ENCODE measurements around the gene DDX24. TPM values are rescaled to one million over a fixed set of nuclear protein-coding genes. Genes with fewer than 3 reads are reported as not detected.
"Not testable (repeated sequence)": the region's sequence is repeated elsewhere in the genome, so short reads cannot be mapped to it uniquely, and the experiment has no call there.

Gene DDX24
- total RNA-seq, 1 donor: 130 TPM

DNA sequence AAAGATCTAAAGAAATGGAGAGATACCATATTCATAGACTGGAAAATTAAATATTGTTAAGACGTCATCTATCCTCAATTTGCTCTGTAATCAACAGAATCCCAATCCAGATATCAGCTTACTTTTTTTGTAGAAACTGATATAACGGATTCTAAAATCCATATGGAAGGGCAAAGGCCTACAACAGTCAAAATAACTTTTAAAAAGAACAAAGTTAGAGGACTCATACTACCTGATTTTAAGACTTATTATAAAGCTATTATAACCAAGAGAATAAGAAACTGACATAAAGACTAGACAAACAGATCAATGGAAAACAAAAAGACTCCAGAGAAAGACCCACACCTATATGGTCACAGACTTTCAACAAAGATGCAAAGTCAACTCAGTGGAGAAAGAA is 6.0 kb downstream of the DDX24 start:
- H3K4me3 ChIP-seq (ENCODE audit: low read depth, low read length): no peak overlapping the region
- DNase-seq (ENCODE audit: low read depth): no peak
- TF ChIP-seq, protein P1, sequence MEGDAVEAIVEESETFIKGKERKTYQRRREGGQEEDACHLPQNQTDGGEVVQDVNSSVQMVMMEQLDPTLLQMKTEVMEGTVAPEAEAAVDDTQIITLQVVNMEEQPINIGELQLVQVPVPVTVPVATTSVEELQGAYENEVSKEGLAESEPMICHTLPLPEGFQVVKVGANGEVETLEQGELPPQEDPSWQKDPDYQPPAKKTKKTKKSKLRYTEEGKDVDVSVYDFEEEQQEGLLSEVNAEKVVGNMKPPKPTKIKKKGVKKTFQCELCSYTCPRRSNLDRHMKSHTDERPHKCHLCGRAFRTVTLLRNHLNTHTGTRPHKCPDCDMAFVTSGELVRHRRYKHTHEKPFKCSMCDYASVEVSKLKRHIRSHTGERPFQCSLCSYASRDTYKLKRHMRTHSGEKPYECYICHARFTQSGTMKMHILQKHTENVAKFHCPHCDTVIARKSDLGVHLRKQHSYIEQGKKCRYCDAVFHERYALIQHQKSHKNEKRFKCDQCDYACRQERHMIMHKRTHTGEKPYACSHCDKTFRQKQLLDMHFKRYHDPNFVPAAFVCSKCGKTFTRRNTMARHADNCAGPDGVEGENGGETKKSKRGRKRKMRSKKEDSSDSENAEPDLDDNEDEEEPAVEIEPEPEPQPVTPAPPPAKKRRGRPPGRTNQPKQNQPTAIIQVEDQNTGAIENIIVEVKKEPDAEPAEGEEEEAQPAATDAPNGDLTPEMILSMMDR (IDR thresholded peaks at IDR 0.05; ENCODE audit: insufficient read depth, low read length): no peak

DNA sequence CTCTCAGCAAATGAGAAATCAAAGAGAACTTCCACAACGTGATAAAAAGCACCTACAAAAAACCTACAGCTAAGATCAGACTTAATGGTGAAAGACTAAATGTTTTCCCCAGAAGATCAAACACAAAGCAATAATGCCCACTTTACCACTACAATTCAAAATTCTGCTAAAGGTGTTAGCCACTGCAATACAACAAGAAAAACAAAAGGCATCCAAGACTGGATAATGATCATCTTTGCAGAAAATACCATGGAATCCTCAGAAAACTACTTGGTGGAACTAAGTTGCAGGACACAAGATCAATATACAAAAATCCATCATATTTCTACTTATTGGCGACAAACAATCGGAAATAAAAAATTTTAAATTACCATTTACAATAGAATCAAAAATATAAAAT is 6.5 kb downstream of the DDX24 start:
- TF ChIP-seq, protein P1 (IDR thresholded peaks at IDR 0.05; ENCODE audit: insufficient read depth, low read length): no peak
- no peak for DNase-seq (ENCODE audit: low read depth)
- no peak overlapping the region for H3K4me3 ChIP-seq (ENCODE audit: low read depth, low read length)

DNA sequence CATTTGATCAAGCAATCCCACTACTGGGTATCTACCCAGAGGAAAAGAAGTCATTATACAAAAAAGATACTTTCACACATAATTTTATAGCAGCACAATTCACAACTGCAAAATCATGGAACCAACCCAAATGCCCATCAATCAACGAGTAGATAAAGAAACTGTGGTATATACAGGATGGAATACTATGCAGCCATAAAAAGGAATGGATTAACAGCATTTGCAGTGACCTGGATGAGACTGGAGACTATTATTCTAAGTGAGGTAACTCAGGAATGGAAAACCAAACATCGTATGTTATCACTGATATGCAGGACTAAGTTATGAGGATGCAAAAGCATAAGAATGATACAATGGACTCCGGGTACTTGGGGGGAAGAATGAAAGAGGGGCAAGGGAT is 8.9 kb downstream of the DDX24 start:
- not testable (repeated sequence) for H3K4me3 ChIP-seq (ENCODE audit: low read depth, low read length); DNase-seq (ENCODE audit: low read depth)

DNA sequence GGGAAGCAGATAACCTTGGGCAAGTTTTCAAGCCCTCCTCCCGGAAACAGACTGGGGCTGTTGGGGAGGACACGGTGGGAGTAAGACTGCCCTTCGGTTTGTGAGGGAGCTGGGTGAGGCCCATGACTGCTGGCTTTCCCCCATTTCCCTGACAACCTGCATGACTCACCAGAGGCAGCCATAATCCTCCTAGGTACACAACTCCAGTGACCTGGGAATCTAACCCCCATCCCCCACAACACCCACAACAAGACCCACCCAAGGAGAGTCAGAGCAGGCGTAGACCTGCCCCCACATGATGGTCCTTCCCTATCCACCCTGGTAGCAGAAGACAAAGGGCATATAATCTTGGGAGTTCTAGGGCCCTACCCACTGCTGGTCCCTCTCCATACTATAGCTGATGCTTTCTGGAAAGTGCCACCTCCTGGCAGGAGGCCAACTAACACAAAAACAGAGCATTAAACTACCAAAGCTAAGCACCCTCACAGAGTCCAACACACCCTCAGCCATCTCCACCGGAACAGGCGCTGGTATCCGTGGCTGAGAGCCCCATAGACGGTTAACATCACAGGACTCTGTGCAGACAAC is 14.8 kb downstream of the DDX24 start:
- no peak for DNase-seq (ENCODE audit: low read depth)
- TF ChIP-seq, protein P1 (IDR thresholded peaks at IDR 0.05; ENCODE audit: insufficient read depth, low read length): no peak
- H3K4me3 ChIP-seq (ENCODE audit: low read depth, low read length): no peak overlapping the region

DNA sequence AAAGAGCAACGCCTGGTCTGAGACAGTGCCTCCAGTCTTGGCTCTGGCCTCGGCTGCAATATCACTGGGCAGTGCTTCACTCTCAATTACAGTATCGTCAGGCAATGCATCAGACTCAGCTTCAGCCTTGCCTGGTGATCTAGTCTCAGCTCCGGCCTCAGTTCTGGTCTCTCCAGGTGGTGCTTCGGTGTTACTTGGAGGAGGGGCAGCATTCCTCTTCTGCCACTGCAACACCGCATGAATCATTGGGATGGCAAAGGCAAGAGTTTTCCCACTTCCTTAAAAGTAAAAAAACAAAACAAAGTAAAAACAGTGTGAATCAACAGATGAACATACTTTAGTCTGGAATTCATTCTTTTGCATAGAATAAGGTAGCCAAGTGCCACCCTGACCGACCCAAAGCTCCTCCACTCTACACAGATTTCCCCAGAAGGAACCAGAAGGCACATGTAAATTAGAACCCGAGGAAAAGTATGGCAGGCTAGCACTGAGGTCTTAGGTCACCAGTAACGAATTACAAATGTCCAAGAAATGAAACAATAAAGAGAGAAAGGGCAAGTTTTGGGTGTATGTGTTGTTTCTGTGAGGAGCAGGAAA is 18.6 kb downstream of the DDX24 start:
- no peak overlapping the region for H3K4me3 ChIP-seq (ENCODE audit: low read depth, low read length)
- TF ChIP-seq, protein P1 (IDR thresholded peaks at IDR 0.05; ENCODE audit: insufficient read depth, low read length): no peak
- peak; percentile 32 for DNase-seq (ENCODE audit: low read depth)

DNA sequence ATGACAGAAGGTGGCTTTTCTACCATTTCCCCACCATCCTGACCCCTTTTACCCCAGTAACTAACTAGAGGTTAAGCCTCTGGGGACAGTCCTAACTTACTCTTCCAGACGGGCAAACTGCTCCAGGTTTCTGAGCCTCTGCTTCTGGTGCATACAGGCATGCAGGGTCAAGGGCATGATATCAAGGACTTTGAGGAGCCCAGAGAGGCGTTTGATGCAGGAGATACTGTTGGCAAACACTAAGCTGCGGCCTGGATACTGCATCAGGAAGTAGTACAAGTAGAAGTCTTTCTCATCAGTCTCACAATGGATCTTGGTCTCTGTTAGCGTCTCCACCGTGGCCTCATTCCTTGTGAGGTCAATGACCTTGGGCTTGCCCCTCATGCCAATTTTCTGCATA is 21.0 kb downstream of the DDX24 start:
- no peak overlapping the region for H3K4me3 ChIP-seq (ENCODE audit: low read depth, low read length)
- DNase-seq (ENCODE audit: low read depth): no peak
- TF ChIP-seq, protein P1 (IDR thresholded peaks at IDR 0.05; ENCODE audit: insufficient read depth, low read length): no peak

DNA sequence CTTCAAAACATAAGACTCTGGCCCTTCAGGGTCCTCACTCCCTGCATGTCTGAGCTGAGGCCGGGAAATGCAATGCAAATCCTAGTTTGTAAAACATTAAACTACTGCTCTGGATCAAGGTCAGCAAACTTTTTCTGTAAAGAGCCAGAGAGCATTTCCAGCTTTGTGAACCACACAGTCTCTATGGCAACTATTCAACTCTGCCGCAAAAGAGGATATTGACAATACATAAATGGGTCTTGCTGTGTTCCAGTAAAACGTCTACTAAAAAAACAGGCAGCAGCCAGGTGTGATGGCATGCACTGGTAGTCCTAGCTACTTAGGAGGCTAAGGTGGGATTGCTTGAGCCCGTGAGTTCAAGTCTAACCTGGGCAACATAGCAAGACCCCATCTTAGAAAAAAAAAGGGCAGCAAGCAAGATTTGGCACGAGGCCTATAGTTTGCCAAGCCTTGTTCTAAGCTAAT is 22.3 kb downstream of the DDX24 start:
- H3K4me3 ChIP-seq (ENCODE audit: low read depth, low read length): no peak overlapping the region
- no peak for DNase-seq (ENCODE audit: low read depth)
- TF ChIP-seq, protein P1 (IDR thresholded peaks at IDR 0.05; ENCODE audit: insufficient read depth, low read length): no peak

All from fibroblast of the aortic adventitia (primary cell).